GM19372 (cell line): ENCODE data around the gene RASSF8.

Source experiments
- ATAC-seq: cut with Tn5 transposase; IDR thresholded peaks from one replicate; pipeline ENCODE4 v1.9.1; 2021; ENCODE audit warnings: mild to moderate bottlenecking, low read depth, moderate library complexity; ENCODE audit not compliant: unreplicated experiment

RASSF8 gene

DNA sequence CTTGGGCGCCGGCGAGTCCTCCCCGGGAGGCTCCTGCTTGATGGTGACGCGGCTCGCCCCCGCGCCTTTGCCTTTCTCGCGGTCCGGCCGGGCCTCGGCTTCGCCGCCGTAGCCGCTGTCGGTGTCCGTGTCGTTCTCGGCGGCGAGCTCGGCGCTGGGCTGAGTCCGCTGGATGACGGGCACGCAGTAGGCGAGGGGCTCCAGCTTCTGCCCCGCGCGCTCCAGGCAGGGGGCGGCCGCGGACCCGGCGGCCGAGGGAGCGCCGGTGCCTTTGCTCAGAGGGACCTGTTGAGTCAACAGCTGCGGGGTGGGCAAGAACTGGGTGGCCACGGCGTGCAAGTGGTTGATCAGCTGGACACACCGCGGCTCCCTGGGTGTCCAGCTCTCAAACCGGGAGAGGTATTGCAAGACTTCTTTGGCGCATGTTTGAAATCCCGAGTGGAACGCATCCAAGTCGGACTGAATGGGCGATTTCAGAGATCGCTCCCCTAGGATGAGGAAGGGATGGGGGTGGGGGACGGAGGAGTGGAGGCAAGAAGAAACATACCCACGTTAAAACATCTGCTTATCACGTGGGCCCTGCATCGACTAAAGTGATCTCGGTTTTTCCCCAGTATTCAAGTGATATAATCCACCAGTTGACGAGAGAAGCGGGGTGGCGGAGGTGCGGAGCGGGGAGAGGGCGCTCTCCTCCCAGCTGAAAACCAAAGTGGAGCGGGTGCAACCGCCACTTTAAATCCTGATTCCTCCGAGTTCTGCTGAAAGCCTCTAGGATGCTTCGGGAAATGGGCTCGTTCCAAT, 164.4 kb downstream of the RASSF8 start:
- peak; percentile 17 for ATAC-seq

- ATAC-seq = no peak
These were observed 165.0 kb downstream of the RASSF8 start for GRCh38 chr12:26123482-26123980.

DNA sequence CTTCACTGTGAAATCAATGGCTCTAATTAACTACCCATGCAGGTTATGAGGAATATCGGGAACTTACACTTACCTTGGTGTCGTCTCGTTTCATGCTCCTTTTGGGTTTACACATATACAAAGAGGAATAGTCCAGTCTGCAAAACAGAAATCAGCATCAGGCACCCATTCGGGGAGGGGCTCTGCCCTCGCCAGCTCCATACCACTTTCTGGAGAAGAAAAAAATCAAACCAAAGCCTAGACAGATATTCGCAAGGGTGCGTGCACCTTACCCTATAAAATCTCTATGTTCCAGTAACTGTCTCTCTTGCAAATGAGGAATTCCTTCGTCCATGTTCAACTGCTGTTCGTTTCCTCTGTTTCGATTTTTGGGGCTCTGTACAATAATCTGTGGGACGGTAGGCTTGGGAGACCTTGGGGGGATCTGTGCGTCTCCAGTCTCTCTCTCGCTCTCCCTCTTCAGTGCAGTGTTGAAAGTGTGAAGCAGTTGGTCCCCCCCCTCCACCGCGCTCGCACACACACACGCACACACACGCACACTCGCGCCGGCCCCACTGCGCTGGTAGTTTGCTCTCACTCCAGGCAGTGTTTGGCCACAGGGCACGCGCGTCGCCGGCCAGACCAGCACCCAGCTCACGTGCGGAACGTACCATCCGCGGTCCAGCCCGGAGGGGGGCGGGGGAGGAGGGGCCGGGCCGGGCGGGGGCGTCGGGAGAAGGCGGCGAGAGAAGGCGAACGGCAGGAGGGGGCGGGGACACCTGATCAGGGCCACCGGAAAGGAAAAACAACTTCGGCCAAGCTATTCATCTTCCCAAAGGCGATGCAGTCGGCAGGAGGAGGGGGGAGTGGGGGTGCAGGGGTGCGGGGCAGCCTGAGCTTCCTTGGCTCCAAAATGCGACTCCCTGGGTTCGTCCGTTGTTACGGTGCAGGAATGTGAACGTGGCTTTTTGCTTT, 166.2 kb downstream of the RASSF8 start, which contains the start of gene BHLHE41:
BHLHE41 (minus strand) TSS at position 592 of the 954 bp plus-strand sequence; CDS start at position 334, 258 bp downstream.
- ATAC-seq = no peak

DNA sequence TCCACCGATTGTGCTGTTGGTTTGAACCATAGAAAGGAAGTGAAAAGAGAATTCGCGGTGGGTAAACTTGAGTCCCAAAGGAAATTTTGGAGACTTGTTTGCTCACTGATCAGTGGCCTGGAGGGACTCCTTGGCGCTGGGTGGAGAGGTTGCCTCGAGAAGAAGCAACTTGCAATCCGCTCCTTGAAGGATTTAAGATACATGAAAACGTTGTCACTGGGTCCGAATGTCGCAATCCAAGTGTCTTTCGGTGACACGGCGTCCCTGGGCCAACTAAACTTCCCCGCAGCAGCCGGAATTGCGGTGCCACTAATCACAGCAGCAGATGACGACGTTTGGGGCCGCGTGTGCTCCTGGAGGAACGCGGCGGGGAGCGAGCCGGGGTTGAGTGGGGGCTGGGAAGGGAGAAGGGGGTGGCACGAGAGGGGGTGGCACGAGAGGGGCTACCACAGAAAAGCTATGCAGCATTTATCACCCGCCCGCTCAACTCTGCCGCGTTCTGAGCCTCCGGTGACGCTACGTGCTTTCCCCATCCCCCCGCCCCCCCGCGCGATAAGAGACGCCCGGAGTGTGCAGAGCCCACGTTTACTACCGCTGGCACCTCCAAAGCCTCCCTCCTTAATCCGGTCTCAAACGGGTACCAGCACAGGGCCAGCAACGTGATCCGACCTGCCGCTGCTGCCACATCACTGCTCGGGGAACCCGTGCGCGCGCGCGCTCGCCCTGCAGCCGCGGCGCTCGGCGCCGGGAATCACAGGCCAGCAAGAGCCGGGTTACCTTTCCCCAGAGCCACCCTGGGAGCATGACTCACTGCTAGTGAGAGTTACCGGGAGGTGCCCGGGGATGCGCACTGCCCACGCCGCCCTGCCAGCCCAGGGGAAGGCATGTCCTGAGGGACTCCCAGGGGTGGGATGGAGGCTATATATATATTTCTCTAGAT, 167.2 kb downstream of the RASSF8 start:
- no peak for ATAC-seq

- ATAC-seq = no peak
These were observed 168.1 kb downstream of the RASSF8 start for GRCh38 chr12:26126340-26127284.

DNA sequence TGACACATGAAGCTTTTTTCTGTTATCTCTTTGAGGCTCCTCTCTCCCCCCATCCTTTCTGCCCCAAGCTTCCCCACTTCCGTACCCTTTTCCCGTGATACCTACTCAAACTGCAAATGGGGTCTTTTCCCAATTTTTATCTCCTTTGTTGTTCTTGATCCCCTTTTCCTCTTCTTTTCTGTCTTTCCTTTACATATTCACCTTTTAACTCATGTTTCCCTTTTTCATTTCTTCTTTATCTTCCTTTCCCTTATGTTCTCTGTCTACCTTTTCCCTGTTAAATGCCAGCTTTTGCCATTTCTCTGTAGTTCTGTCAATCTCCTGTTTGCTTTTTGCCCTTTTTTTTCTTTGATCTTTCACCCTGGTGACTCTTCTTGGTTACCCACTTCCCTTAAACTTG, 168.9 kb downstream of the RASSF8 start:
- no peak for ATAC-seq

- ATAC-seq = no peak
These were observed 169.7 kb downstream of the RASSF8 start for GRCh38 chr12:26128168-26128567.
